AG09319 (cell line): ENCODE data around the gene AHCYL2.

Experiments used
- DNase-seq: peaks from one replicate; pipeline ENCODE4 v3.0.0-alpha.2; 2010; ENCODE audit warnings: low read depth; ENCODE audit errors: extremely low read depth
- TF ChIP-seq, protein P1 (sequence below): IDR thresholded peaks from 2 replicates; pipeline ENCODE4 v1.5.1; 2011; ENCODE audit warnings: low read depth, mild to moderate bottlenecking, inconsistent platforms, low read length, moderate library complexity

The AHCYL2 gene

DNA sequence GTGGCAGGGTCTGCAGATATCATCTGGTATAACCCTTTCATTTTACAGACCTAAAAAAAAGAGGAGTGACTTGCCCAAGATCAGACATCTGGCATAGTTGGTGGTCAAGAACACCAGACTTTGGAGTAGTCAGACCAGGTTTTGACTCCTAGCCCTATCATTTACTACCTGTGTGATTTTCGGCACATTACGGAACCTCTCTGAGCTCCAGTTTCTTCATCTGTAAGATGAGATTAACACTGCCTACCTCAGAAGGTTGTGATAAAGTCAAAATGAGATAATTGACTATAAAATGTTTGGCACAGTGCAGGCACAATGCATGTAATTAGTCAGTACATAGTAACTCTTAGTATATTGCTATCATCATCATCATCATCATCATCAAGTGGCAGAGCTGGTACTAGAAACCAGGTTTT, 210.6 kb downstream of the AHCYL2 start:
- TF ChIP-seq, protein P1, sequence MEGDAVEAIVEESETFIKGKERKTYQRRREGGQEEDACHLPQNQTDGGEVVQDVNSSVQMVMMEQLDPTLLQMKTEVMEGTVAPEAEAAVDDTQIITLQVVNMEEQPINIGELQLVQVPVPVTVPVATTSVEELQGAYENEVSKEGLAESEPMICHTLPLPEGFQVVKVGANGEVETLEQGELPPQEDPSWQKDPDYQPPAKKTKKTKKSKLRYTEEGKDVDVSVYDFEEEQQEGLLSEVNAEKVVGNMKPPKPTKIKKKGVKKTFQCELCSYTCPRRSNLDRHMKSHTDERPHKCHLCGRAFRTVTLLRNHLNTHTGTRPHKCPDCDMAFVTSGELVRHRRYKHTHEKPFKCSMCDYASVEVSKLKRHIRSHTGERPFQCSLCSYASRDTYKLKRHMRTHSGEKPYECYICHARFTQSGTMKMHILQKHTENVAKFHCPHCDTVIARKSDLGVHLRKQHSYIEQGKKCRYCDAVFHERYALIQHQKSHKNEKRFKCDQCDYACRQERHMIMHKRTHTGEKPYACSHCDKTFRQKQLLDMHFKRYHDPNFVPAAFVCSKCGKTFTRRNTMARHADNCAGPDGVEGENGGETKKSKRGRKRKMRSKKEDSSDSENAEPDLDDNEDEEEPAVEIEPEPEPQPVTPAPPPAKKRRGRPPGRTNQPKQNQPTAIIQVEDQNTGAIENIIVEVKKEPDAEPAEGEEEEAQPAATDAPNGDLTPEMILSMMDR, result no peak

DNA sequence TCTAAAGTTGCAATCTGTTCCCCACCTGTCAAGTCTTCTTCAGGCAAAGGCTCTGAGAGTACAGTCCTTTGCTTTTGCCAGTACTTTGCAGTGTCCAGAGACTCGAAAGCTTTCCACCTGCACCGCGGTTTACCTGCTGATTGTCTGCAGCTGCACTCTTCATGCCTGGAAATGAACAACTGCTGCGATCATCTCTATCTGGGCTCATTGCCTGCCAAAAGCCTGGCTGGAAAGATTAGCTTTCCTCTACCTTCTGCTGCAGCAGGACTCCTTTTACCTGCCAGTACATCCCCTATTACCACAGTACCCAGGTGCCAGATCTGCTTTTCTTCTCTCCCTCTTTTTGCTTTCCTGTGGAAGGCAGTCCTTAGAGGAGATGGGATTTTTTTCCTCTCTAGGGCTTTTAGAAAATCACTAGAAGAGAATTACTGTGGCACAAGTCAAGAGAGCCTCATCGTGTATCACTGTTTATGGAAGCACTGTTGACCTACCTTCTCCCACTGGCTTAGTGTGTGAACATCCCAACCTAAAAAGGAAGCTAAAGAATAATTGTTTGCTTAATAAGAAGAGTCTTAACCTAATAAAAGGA, 211.6 kb downstream of the AHCYL2 start:
- DNase-seq, result no peak
- TF ChIP-seq, protein P1, result no peak

More for the DNA sequence above, 210.6 kb downstream of the AHCYL2 start:
- DNase-seq, result no peak

DNA sequence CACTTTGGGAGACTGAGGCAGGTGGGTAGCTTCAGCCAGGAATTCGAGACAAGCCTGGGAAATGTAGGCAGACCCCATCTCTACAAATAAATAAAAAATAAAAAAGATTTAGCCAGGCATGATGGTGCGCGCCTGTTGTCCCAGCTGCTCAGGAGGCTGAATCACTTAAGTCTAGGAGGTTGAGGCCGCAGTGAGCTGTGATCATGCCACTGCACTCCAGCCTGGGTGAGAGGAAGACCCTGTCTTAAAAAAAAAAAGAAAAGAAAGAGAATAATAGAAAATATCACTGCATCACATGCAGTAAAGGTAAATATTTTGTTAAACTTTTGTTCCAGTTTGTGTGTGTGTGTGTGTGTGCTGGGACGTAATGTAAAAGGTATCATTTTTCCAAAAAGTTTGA, 212.4 kb downstream of the AHCYL2 start:
- TF ChIP-seq, protein P1, result no peak
- no peak for DNase-seq

DNA sequence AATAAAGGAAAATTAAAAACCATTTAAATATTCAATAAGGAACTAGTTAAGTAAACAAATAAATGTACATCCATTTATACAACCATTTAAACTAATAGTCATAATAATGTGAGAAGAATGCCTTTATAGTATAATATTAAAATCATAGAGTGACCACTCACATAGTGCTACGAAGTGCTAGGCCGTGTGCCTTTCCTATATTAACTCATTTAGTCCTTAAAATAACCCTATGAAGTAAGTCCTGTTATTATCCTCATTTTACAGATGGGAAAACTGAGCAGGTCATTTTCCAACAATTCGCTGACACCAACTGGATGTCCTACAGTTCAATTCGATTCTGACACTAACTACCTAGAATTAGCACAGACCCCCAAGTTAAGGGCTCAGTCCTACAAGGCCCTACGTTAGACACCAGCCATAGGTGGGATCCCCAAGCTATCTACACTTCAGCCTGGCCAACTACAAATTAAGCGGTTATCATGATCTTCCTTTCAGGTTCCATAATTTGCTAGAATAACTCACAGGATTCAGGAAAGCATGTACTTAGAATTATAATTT, 213.5 kb downstream of the AHCYL2 start:
- TF ChIP-seq, protein P1, result no peak
- no peak for DNase-seq

DNA sequence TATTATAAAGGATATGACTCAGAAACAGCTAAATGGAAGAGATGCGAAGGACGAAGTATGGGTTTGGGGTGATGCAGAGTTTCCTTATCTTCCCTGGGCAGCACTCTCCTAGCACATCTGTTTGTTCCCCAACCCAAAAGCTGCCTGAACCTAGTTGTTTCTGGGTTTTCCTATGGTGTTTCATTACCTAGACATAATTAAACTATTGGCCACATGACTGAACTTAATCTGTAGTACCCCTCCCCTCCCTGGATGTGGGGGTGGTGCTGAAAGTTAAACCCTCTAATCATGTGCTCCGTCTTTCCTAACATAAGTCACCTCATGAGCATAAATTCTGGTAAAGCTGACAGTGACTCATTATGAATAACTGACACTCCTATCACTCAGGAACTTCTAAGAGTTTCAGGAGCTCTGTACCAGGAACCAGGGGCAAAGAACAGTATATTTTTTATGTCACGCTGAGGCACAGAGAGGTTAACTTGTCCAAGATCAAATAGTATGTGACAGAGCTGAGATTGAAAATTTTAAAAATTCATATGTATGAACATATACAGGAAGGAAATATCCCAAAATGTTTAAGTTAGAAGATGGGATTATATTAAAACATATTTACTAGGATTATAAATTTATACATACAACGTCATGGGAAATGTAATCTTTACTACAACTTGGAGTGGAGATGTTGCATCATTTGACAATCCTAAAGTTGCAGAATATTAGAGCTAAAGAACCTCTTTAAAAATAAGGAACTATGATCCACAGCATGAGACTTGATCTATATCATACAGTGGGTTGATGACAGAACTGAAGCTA, 214.2 kb downstream of the AHCYL2 start:
- TF ChIP-seq, protein P1, result no peak
- no peak for DNase-seq

DNA sequence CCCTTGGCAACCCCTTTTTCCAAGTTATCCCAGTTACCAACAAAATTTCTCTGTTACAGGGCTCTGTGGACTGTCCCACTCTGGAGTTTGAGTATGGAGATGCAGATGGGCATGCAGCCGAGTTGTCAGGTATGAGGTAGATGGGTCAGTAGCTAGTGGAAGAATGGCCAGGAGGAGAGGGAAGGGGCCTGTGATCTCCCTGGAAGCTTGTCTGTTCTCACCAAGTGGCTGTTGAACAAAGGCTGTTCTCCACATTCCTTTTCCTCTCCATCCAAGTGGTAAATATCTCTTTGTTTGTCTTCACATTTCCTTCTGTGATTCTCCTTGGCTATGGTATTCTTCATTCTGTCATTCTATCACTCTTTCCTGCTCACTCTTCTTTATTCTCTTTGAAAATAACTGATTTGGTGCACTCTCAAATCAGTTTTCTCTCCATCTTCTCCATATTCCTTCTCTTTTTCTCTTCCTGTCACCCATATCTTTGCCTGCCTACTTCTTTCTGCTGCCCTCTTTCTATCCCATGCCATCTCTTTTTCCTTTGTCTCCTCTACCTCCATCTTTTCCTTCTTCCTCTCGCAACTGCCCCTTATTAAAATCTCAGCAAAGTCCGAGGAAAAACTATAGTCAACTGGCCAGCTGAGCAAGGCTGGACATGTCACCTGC, 215.3 kb downstream of the AHCYL2 start:
- no peak for DNase-seq
- TF ChIP-seq, protein P1, result no peak
